HEK293T (cell line): ENCODE data around the gene LIMS4.
"Not testable (repeated sequence)": the region's sequence is repeated elsewhere in the genome, so short reads cannot be mapped to it uniquely, and the experiment has no call there.

Experiments used
- HDGF ChIP-seq: fragments of 450-650 bp; IDR thresholded peaks from 2 replicates; pipeline ENCODE4 v1.6.1; 2017; ENCODE audit warnings: antibody characterized with exemption, borderline replicate concordance
- NFRKB ChIP-seq: fragments of 450-650 bp; IDR thresholded peaks from 2 replicates; pipeline ENCODE4 v1.6.1; 2016; ENCODE audit warnings: mild to moderate bottlenecking, moderate library complexity
- SUZ12 ChIP-seq: fragments of 450-650 bp; IDR thresholded peaks from 2 replicates; pipeline ENCODE4 v1.6.1; 2016; ENCODE audit warnings: mild to moderate bottlenecking
- TARDBP ChIP-seq: fragments of 450-650 bp; IDR thresholded peaks from 2 replicates; pipeline ENCODE4 v1.6.1; 2016
- TF ChIP-seq, protein P1 (sequence below): fragments of 450-650 bp; IDR thresholded peaks from 2 replicates; pipeline ENCODE4 v1.6.1; 2016

DNA sequence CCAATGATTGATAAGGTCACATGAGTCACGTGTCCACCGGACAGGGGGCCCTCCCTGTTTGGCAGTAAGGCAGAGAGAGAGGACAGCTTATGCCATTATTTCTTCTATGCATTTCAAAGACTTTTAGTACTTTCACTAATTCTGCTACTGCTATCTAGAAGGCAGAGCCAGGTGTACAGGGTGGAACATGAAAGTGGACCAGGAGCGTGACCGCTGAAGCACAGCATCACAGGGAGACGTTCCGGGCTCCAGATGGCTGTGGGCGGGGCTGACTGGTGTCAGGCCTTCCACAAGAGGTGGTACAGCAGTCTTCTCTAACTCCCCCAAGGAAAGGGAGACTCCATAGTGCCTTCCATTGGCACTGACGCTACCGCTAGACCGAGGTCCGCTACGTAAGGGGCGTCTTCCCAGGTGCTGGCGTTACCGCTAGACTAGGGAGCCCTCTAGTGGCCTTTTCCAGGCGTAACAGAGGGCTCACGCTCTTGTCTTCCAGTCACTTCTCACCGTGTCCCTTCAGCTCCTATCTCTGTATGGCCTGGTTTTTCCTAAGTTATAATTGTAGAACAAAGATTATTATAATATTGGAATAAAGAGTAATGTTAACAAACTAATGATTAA lies 71.5 kb downstream of the LIMS4 start:
- not testable (repeated sequence) for TF ChIP-seq SUZ12, TARDBP, HDGF, NFRKB
- TF ChIP-seq, protein P1, sequence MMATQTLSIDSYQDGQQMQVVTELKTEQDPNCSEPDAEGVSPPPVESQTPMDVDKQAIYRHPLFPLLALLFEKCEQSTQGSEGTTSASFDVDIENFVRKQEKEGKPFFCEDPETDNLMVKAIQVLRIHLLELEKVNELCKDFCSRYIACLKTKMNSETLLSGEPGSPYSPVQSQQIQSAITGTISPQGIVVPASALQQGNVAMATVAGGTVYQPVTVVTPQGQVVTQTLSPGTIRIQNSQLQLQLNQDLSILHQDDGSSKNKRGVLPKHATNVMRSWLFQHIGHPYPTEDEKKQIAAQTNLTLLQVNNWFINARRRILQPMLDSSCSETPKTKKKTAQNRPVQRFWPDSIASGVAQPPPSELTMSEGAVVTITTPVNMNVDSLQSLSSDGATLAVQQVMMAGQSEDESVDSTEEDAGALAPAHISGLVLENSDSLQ: not testable (repeated sequence)
